ENCODE data around the gene AKT1.
"Not testable (repeated sequence)": the region's sequence is repeated elsewhere in the genome, so short reads cannot be mapped to it uniquely, and the experiment has no call there.

Gene AKT1

GRCh38 chr14:104794993-104795780, at the start of gene AKT1:
TSS of gene AKT1 (minus strand) at chr14:104795748. CDS start at chr14:104792643, 3,105 bp downstream.
- DNase-seq: peak; percentile 28

DNA sequence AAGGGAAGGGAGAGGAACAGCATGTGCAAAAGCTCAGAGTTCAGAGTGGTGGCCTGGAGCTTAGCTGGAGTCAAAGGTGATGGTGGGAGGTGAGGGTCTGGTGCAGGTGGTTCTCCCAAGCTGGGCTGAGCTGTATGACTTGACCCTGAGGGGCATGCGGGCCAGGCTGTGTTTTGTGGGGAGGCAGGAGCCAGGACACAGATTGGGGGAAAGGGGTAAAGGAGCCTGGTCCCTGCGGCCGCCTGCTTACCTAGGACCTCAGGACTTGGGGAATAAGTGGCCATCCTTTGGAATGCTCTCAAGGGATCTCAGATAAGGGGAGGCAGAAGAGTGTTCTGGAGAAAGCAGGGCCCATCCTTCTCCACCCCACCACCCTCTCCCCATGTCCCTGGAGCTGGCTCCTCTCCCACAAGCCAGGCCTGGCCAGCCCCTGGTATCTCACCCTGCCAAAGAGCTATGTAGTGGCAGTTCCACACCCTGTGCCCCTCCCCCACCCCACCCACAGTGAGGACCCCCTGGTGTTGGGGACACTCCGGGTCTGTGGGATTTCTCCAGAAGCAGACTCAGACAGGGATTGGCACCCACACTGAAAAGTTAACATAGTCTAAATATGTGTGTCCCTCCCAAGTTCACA, 49.6 kb upstream of the AKT1 start:
- DNase-seq: no peak

DNA sequence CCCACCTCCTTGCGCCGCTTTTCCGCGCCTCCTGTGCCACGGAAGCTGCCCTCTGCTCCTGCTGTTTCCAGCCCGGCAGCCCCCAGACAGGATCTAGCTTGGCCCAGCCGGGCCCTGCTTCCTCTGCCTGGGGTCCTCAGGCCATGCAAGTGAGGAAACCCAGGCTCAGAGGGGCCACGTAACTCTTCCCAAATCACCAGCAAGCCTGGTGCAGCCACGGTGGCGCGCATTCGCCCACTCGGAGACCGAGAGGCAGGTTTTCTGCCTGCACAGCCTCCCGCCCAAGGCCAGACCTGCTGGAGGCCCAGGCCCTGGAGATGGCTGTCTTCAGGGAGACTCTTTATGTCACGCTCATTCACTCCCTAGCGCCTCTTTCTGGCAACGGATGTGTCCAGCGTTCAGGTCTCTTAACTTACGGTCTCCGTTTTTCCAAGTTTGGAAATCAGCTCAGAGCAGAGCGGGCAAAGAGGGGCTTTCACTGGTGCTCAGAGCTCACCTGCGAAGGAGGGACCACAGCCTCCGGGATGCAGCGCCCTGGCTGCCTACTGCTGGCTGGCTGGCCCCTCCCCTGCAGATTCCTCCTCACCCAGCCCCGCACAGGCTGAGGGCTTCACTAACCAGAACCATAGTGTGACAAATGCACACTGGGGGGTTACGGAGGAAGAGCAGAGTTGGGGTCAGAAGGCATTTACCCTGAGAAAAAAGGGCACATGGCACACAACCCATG, 48.9 kb upstream of the AKT1 start:
- no peak for DNase-seq

- no peak for DNase-seq
These were observed 48.1 kb upstream of the AKT1 start for GRCh38 chr14:104843442-104844305.

DNA sequence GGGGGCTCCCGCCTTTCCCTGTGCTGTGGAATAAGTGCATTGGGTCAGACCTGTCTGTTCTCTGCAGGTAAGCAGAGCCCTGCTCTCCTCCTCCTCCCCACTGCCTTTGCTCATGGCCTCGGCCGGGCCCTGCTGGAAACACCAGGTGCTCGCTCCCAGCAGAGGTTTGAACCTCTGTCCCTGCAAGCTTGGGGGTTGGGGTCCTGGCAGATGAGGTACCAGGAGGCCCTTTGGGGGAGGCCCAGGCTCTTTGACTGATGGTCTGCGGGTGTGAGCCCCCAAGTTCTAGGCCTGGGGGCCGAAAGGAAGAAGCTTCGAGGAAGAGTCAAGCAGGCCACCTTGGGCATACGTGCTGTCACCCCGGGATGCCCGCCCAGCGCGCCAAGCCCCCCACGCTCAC, 47.5 kb upstream of the AKT1 start:
- DNase-seq: no peak

DNA sequence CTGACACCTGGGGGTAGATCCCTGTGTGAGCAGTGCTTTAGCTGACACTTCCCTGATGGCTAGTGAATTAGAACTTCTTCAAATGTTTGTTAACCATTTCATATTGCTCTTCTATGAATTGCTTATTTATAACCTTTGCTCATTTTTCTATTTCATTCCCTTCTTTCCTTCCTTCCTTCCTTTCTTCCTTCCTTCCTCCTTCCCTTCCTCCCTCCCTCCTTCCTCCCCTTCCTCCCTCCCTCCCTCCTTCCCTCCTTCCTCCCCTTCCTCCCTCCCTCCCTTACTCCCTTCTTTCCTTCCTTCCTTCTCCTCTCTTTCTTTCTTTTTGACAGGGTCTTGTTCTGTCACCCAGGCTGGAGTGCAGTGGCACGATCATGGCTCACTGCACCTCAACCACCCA, 46.2 kb upstream of the AKT1 start:
- no peak for DNase-seq

- DNase-seq: not testable (repeated sequence)
These were observed 40.8 kb upstream of the AKT1 start for GRCh38 chr14:104836171-104836935.

- DNase-seq: no peak
These were observed 35.2 kb upstream of the AKT1 start for GRCh38 chr14:104830781-104831180.

- DNase-seq: peak; percentile 46
These were observed 31.9 kb upstream of the AKT1 start for GRCh38 chr14:104827177-104828055.

DNA sequence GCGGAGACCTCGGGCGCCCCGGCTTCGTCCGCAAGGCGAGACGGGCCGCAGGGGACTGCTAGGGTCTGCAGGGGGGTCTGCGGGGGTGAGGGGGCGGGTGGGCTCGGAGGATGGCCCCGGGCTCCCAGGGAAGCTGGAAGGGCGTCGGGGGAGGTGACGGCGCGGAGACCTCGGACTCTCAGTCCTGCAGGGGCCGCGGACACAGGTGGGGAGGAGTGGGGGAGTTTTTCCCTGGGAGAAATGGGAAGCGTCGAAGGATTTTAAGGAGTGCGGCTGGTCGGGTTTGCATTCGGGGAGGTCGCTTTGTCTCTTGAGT, 31.3 kb upstream of the AKT1 start:
- no peak for DNase-seq

- peak; percentile 94 for DNase-seq
These were observed 30.8 kb upstream of the AKT1 start for GRCh38 chr14:104826189-104826860.

- DNase-seq: no peak
These were observed 28.9 kb upstream of the AKT1 start for GRCh38 chr14:104824353-104824997.

DNA sequence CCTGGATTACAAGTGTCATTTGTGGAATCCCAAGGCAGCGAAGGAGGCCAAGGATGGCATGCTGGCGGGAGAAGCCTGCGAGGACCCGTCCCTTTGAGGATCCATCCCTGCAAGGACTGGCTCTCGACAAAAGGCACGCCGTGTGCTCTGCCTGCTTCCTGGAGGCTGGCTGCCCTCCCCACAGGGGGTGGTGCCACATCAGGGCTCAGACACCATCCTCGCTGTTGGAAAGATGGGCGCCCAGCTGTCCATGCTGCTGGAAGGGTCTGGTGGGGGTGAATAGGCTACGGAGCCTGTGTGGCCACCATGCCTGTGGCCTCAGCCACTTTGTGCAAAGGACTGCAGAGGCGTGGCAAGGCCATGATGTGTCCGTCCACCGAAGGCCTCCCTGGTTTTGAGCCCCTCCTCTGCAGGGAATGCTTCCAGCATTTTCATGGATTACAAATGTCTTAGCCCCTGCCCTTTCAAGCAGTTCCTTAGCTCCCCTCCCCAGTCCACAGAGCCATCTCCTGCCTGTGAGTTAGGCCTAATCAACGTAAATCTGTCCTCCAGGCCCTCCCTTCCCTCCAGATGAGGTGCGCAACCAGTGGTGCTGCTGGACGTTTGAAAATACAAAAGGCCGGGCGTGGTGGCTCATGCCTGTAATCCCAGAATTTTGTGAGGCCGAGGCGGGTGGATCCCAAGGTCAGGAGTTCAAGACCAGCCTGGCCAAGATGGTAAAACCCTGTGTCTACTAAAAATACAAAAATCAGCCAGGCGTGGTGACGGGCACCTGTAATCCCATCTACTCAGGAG, 27.5 kb upstream of the AKT1 start:
- DNase-seq: no peak

DNA sequence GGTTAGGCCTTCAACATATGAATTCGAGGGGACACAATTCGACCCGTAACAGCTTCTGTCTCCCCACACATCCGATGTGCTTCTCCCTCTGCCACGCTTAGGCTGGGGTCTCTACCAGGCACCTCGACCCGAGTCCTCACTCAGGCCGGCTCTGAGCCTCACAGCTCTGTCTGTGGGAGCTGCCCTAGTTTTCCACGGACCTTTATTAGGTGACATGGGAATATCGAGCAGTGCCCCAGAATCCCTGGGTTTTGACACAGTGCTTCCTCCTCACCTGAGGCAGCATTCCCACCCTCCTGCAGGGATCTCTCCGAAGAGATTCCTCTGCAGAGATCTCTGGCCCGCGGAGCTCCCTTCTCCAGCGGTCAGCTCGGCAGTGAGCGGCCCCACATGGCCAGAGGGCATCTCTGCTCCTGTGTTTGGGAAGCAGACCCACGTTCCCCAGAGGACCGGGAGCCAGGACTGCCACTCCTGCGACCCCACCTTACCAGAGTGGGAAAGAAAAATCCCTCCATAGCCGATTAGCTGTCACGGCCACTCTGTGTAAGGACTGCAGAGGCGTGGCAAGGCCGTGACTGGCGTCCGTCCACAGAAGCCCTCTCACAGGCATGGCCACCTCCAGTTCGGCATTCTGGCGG, 26.5 kb upstream of the AKT1 start:
- DNase-seq: no peak

DNA sequence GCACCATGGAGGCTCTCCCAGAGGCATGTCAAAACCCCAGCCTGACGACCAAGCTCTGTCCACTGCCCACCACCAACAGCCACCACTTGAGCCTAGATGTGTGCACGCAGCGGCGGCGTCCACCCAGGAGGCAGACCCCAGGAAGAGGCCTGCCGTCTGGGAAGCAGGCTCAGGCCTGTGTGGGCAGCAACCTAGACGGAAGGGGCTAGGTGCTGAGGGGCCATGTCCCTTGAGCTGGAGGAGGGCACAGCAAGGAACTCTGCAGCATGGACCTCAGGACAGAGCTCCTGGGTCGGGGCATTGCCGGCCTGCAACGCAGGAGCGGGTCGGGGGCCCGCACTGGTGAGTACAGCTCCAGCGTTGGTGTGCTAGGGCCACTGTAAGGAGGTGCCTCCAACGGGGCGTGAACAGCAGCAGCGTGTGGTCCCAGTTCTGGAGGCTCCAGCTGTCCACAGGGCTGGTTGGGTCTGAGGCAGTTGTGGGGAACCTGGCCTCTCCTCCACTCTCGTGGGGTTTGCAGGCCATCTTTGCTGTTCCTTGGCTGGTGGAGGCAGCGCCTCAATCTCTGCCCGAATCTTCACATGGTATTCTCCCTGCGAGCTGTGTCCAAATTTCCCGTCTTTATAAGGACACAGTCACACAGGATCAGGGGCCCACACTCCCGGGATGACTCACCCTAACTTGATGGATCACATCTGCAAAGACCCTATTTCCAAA, 25.8 kb upstream of the AKT1 start:
- DNase-seq: no peak

- DNase-seq: no peak
These were observed 25.2 kb upstream of the AKT1 start for GRCh38 chr14:104820669-104821228.

DNA sequence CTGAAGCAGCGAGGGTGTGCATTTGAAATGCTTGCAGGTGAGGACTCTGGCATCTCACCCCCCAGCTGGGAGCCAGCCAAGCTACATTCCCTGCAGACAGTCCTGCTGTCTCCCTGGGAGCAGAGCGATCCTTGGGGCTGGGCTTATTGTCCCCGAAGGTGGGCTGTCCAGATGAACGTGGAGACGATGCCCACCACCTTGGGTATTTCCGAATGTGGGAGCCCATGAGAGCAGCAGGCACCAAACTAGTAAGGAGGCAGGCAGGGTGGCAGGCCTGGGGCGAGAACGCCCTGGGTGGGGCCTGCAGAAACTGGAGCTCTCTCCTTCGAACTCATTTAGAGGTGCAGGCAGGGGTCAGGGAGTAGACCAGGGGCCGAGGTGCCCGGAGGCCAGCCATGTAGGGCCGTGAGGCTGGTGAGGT, 23.8 kb upstream of the AKT1 start:
- DNase-seq: no peak

DNA sequence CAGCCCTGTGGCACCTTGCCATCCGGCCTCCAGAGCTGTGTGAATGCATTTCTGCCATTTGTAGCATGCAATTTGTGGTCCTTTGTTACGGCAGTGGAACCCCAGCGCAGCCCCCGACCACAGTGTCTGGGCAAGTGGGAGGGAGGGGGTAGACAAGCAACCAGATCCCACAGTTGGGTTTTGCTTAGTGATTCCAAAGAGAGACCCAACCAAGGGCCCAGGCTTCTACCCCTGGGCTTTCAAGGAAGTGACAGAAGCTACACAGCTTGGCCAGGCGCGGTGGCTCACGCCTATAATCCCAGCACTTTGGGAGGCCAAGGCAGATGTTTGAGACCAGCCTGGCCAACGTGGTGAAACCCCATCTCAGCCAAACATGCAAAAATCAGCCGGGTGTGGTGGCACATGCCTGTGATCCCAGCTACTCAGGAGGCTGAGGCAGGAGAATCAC, 23.2 kb upstream of the AKT1 start:
- DNase-seq: no peak

All from activated CD4-positive, alpha-beta T cell treated with anti-CD3 and anti-CD28 coated beads, Interleukin-10, Interleukin-2, amounts not matched to agents 100 ng/mL and 50 ng/mL, durations not matched to agents 16 hours and 8 hours (primary cell).